AG09309 (cell line): Measurements from ENCODE around the gene PCYT2.
A peak's percentile ranks its signal among the peaks of the same experiment; 100 is the strongest.

ENCODE experiments used
- DNase-seq: peaks from one replicate; pipeline ENCODE4 v3.0.0-alpha.2; 2010; ENCODE audit warnings: low read depth
- H3K4me3 ChIP-seq: 2 replicates; pipeline ENCODE4 v1.5.1; 2011; ENCODE audit warnings: mild to moderate bottlenecking, low read depth, low read length, moderate library complexity; ENCODE audit not compliant: control insufficient read depth
- TF ChIP-seq, protein P1 (sequence below): IDR thresholded peaks from 2 replicates; pipeline ENCODE4 v1.5.1; 2011; ENCODE audit warnings: mild to moderate bottlenecking, low read depth, low read length, inconsistent platforms; ENCODE audit not compliant: insufficient read depth, control insufficient read depth; ENCODE audit errors: missing control alignments

PCYT2 gene

GRCh38 chr17:81911277-81911961, at the start of gene PCYT2:
TSS of gene PCYT2 (minus strand) at chr17:81911399. CDS start at chr17:81911355, 44 bp downstream.
- peak within 1 kb of the TSS; percentile 87 for H3K4me3 ChIP-seq
- peak; percentile 17 for DNase-seq
- TF ChIP-seq, protein P1, sequence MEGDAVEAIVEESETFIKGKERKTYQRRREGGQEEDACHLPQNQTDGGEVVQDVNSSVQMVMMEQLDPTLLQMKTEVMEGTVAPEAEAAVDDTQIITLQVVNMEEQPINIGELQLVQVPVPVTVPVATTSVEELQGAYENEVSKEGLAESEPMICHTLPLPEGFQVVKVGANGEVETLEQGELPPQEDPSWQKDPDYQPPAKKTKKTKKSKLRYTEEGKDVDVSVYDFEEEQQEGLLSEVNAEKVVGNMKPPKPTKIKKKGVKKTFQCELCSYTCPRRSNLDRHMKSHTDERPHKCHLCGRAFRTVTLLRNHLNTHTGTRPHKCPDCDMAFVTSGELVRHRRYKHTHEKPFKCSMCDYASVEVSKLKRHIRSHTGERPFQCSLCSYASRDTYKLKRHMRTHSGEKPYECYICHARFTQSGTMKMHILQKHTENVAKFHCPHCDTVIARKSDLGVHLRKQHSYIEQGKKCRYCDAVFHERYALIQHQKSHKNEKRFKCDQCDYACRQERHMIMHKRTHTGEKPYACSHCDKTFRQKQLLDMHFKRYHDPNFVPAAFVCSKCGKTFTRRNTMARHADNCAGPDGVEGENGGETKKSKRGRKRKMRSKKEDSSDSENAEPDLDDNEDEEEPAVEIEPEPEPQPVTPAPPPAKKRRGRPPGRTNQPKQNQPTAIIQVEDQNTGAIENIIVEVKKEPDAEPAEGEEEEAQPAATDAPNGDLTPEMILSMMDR, result no peak

DNA sequence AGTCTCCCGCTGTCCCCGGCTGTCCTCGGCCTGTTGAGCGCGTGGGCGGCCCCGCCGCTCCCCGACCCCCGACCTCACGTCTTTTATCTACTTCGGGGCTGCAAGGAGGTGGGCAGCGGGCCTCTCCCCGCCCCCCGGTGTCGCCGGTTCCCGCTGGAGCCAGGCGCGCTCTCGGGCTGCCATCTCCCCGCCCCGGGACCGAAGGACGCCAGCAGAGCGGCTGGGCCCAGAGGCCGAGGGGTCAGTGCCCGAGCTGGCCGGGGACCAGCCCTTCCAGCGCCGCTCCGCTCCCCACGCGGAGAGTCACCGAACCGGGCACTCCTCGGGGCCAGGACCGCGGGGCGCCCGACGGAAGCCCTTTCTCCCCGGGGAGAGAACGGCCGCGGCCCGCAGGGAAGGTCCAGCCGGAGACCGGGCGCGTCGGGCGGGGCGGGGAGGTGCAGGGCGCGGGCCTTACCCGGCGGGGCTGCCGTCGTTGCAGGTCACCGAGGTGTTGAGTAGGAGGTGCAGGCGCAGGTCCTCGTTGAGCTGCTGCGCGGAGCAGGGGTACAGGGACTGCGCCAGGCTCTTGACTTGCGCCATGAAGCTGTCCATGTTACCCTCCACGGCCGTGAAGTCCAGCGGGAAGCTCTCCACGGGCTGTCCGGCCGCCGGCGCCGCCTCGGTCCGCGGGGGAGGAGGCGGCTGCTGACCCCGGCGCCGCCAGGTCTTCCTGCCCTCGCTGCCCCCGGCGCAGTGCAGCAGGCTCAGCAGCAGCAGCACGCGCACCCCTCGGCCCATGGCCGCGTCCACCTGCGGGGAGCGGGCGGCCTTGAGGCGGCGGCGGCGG, 49.1 kb upstream of the PCYT2 start:
- DNase-seq, result no peak
- no peak overlapping the region for H3K4me3 ChIP-seq
- TF ChIP-seq, protein P1, result no peak

DNA sequence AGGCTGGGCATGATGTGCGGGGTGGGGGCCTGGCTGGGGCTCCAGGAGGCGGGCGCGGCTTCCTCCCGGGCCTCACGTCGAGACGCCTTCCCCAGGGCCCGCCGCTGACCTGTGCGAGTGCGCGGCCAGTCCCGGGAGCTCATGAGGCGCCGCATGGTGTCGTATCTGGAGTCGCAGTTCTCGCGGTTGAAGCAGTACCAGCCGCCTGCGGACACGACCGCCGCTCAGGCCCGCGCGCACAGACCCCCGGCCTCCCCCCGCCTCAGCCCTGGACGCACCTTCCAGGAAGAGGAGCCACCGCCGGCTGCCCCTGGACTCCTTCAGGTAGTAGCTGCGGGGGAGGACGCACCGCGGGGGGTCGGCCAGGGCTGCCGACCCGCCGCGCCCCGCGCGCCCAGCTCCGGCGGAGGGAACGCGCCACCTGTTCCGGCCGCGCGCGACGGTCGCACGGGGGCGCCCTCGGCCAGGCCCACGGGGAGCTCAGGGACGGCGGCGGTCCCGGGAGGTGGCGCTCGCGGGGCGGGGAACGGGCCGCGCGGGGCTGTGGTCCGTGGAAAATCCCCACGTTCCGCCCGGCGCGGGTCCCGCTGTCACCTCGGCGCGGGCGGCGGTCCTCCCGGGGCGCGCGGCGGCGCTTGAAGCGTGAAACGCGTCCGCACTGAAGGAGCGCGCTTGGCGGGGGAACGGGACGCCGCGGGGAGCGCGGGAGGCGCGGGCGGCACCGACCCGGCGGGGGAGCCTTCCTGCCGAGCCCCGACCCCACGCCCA, 48.3 kb upstream of the PCYT2 start:
- TF ChIP-seq, protein P1, result peak; percentile 60
- DNase-seq, result no peak
- no peak overlapping the region for H3K4me3 ChIP-seq

DNA sequence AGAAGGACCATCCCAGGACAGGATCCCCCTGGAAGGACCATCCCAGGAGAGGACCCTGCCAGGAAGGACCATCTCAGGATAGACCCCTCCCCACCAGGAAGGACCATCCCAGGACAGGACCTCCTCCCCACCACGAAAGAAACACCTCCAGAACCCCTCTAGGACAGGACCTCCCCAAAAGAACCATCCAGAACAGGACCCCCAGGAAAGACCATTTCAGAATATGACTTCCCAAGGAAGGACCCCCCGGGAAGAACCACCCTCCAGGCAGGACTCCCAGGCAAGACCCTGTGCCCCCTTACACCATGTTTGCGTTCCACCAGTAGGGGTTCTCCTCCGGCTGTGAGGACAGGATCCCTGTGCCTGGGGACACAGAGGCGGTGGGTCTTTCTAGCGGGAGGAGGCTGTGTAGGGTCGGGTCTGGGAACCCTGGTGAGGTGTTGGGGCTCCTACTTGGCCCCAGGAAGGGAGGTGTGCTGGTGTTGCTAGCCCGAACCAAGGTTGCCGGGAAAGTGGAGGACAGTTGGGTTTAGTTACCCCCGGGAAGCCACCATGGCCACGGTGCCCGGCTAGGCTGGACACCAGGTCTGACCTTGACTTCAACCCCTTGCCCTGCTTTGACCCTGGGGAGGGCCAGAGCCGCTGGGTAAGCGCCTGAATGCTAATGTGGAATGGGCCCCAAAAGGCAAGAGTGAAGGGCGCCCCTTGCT, 47.6 kb upstream of the PCYT2 start:
- H3K4me3 ChIP-seq, result no peak overlapping the region
- TF ChIP-seq, protein P1, result no peak
- no peak for DNase-seq

DNA sequence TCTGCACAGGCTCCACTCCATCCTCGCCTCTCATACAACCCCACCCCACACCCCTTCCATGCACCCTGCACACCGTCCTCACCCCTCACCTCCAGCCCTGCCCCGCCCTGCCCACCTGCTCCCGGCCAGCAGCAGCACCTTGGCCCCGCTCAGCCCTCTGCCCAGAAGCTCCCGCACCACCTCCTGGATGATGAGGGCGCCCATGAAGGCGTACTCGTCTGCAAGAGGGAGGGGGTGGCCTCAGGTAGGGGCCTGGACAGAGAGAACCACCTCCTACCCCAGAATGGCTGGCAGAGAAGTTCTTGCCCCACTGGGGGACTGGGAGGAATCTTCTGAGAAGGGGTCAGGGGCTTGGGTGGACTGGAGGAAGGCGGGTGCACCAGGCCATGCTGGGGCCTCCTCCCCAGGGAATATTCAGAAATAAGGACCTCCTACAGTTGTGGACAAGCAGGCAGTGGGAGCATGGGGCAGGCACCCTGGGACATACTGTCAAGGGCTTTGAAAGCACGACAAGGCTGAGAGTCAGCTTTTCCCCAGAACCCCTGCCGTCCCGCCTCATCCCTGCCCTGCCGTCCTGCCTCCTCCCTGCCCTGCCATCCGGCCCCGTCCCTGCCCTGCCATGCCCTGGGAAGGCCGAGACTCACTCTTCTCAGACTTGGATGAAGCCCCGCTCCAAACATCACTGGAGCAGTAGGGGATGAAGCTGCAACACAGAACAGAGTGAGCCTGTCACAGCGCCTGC, 46.7 kb upstream of the PCYT2 start:
- TF ChIP-seq, protein P1, result no peak
- no peak overlapping the region for H3K4me3 ChIP-seq
- no peak for DNase-seq
